Liver (tissue), 3 donors: ENCODE measurements around the gene IKZF3.

Experiments used
- ATF3 ChIP-seq: IDR thresholded peaks from 2 replicates; pipeline ENCODE4 v1.6.1; 2016; ENCODE audit warnings: antibody characterized with exemption
- CTCF ChIP-seq: fragments of 150-350 bp; IDR thresholded peaks from 2 replicates; pipeline ENCODE4 v1.5.1; 2017; ENCODE audit warnings: improper control_type of control experiment, low read depth, low read length; ENCODE audit not compliant: missing input control
- EGR1 ChIP-seq, 2 donors: IDR thresholded peaks; 2 replicates each; pipeline ENCODE4 v1.6.1; 2016 to 2018; ENCODE audit warnings: antibody characterized with exemption in 2 of 2, low read depth in 2 of 2
- TAF1 ChIP-seq: conservative IDR thresholded peaks from 2 replicates; pipeline ENCODE4 v1.6.1; 2016; ENCODE audit warnings: antibody characterized with exemption, mild to moderate bottlenecking
- donor health status: healthy.
- donor health status: healthy.

DNA sequence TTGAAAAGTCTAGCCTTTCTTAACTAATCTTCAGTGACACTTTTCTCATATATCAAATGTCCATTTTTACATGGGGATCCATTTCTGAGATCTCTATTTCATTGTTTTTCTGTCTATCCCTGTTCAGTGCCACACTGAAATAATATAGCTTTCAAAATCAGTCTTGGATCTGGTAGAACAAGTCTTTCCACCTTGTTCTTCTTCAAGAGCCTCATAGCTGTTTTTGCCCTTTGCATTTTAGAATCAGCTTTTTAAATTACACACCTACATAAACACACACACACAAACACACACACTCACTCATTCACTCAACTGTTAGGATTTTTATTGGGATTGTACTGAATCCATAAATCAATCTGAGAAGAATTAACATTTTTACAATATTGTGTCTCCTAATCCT, 35.1 kb upstream of the IKZF3 start:
- TF ChIP-seq CTCF (no peak), TAF1 (no peak), ATF3 (no peak), EGR1 (IDR thresholded peaks at IDR 0.05; ENCODE audit: low read depth in 2 of 2) (no peak)
